Esophagus muscularis mucosa (tissue), 4 donors: Measurements from ENCODE around the gene RNLS. TPM values are rescaled to one million over a fixed set of nuclear protein-coding genes. Genes with fewer than 3 reads are reported as not detected.
A peak's percentile ranks its signal among the peaks of the same experiment; 100 is the strongest.

ENCODE experiments used
- DNase-seq: peaks from one replicate; pipeline ENCODE4 v3.0.0-alpha.2; 2017; ENCODE audit errors: extremely low spot score
- H3K27ac ChIP-seq, 4 donors: fragments of 200-600 bp; sonication (generic); replicated peaks in 1 of 4; 1 replicate in 3 of 4; 2 replicates in 1 of 4; pipeline ENCODE4 v1.5.1; 2016 to 2019; ENCODE audit warnings: mild to moderate bottlenecking in 1 of 4
- H3K27me3 ChIP-seq, 4 donors: fragments of 200-600 bp; sonication (generic); one replicate each; pipeline versions ENCODE4 v1.5.1 to v1.6.0; 2016 to 2019
- H3K36me3 ChIP-seq, 4 donors: fragments of 200-600 bp; sonication (generic); one replicate each; pipeline ENCODE4 v1.5.1; 2016 to 2019
- H3K4me1 ChIP-seq, 4 donors: fragments of 200-600 bp; sonication (generic); one replicate each; pipeline ENCODE4 v1.5.1; 2016 to 2019
- H3K4me3 ChIP-seq, 4 donors: fragments of 200-600 bp; sonication (generic); 1 replicate in 2 of 4; 2 replicates in 2 of 4; pipeline ENCODE4 v1.5.1; 2016 to 2019; ENCODE audit warnings: mild to moderate bottlenecking in 4 of 4, moderate library complexity in 1 of 4
- H3K9me3 ChIP-seq, 4 donors: fragments of 200-600 bp; sonication (generic); 1 replicate in 3 of 4; 2 replicates in 1 of 4; pipeline ENCODE4 v1.5.1; 2016 to 2019
- CTCF ChIP-seq, 3 experiments: fragments of 200-600 bp in 2 of 3; fragments of 450-650 bp in 1 of 3; sonication (generic) in 2 of 3; IDR thresholded peaks; one replicate each; pipeline ENCODE4 v1.5.1; 2017 to 2019; ENCODE audit warnings: antibody characterized with exemption in 3 of 3, mild to moderate bottlenecking in 2 of 3, moderate library complexity in 1 of 3
- EP300 ChIP-seq: sonication (generic); formaldehyde crosslinking; IDR thresholded peaks from one replicate; pipeline ENCODE4 v1.6.1; 2017; ENCODE audit warnings: antibody characterized with exemption
- POLR2A ChIP-seq: fragments of 450-650 bp; IDR thresholded peaks from one replicate; pipeline ENCODE4 v1.6.1; 2017; ENCODE audit warnings: antibody characterized with exemption, moderate library complexity, mild to moderate bottlenecking, low read depth
- POLR2AphosphoS5 ChIP-seq, 2 donors: sonication (generic); formaldehyde crosslinking; IDR thresholded peaks; one replicate each; pipeline ENCODE4 v1.6.1; 2017; ENCODE audit warnings: antibody characterized with exemption in 2 of 2
- WGBS: methylation state at CpG from one replicate; pipeline ENCODE4 v1.1.5; 2018; 5-methylcytosine and 5-hydroxymethylcytosine counted together
- intact Hi-C: fragments of 100-400 bp; cut with DNase I; formaldehyde crosslinking; loops from one replicate; pipeline ENCODE4 v1.15.1; 2023
- total RNA-seq, 4 donors: library from RNA; depleted of rRNA; stranded (reverse); fragments of >200 nt; gene quantifications; one replicate each; pipeline versions ENCODE4 v1.1.0 to v1.2.1, GENCODE V29; 2016

Gene RNLS
- total RNA-seq, 4 donors from 2014 or later = 6.7 to 12.9 (median 10.9) TPM

GRCh38 chr10:88478256-88478655 is 104.9 kb downstream of the RNLS start:
- no peaks in the 10 kb centered on the region for H3K27me3 ChIP-seq
- no peaks in the 10 kb centered on the region for H3K36me3 ChIP-seq
- H3K4me3 ChIP-seq = no peak overlapping the region
- no peak overlapping the region for H3K27ac ChIP-seq
- WGBS = 94% methylated on average over 2 of the region's 2 CpGs
- TF ChIP-seq POLR2A (no peak), POLR2AphosphoS5 (IDR thresholded peaks at IDR 0.05) (no peak), EP300 (no peak), CTCF (IDR thresholded peaks at IDR 0.05) (no peak)
- no peak for DNase-seq
- H3K9me3 ChIP-seq = no peaks in the 10 kb centered on the region
- H3K4me1 ChIP-seq = peaks cover 4 to 27% (median 20%) of the 10 kb centered on the region in 4 donors
- intact Hi-C loops = no loop called here

GRCh38 chr10:88477343-88478085 is 105.6 kb downstream of the RNLS start:
- WGBS = 95% methylated on average over 4 of the region's 4 CpGs

GRCh38 chr10:88474884-88475844 is 108.0 kb downstream of the RNLS start:
- no peaks in the 10 kb centered on the region for H3K9me3 ChIP-seq
- H3K4me1 ChIP-seq = peaks cover 4 to 28% (median 21%) of the 10 kb centered on the region in 4 donors
- DNase-seq = no peak
- no peaks in the 10 kb centered on the region for H3K27me3 ChIP-seq
- intact Hi-C loops = no loop called here
- WGBS = 59% methylated on average over 7 of the region's 7 CpGs
- no peak overlapping the region for H3K4me3 ChIP-seq
- TF ChIP-seq POLR2A (no peak), EP300 (no peak), CTCF (IDR thresholded peaks at IDR 0.05) (no peak), POLR2AphosphoS5 (IDR thresholded peaks at IDR 0.05) (no peak)
- peak overlapping the region in 3 of 4 donors; percentile 49 to 62 (median 57) for H3K27ac ChIP-seq
- no peaks in the 10 kb centered on the region for H3K36me3 ChIP-seq

More at GRCh38 chr10:88477343-88478085, 105.6 kb downstream of the RNLS start:
- no peak overlapping the region for H3K4me3 ChIP-seq
- H3K4me1 ChIP-seq = peaks cover 4 to 28% (median 21%) of the 10 kb centered on the region in 4 donors
- no peaks in the 10 kb centered on the region for H3K36me3 ChIP-seq
- intact Hi-C loops = no loop called here
- H3K27me3 ChIP-seq = no peaks in the 10 kb centered on the region
- no peak overlapping the region for H3K27ac ChIP-seq
- no peaks in the 10 kb centered on the region for H3K9me3 ChIP-seq
- TF ChIP-seq CTCF (IDR thresholded peaks at IDR 0.05) (no peak), POLR2AphosphoS5 (IDR thresholded peaks at IDR 0.05) (no peak), EP300 (no peak), POLR2A (no peak)
- DNase-seq = no peak

- no peak overlapping the region for H3K4me3 ChIP-seq
- no peaks in the 10 kb centered on the region for H3K9me3 ChIP-seq
- no peaks in the 10 kb centered on the region for H3K36me3 ChIP-seq
- no peak for DNase-seq
- WGBS = 62% methylated on average over 2 of the region's 2 CpGs
- H3K27ac ChIP-seq = peak overlapping the region in 3 of 4 donors; percentile 49 to 62 (median 57)
- H3K27me3 ChIP-seq = no peaks in the 10 kb centered on the region
- TF ChIP-seq CTCF (IDR thresholded peaks at IDR 0.05) (no peak), EP300 (no peak), POLR2A (no peak), POLR2AphosphoS5 (IDR thresholded peaks at IDR 0.05) (no peak)
- intact Hi-C loops = no loop called here
- peaks cover 4 to 28% (median 21%) of the 10 kb centered on the region in 4 donors for H3K4me1 ChIP-seq
Observed at GRCh38 chr10:88473989-88474883, 108.9 kb downstream of the RNLS start.
